OCI-LY7 (cell line): ENCODE results near the gene ACBD6. TPM values are rescaled to one million over a fixed set of nuclear protein-coding genes. Genes with fewer than 3 reads are reported as not detected.

Source experiments
- BruUV-seq: library from RNA; stranded (reverse); fragments of 400-500 nt; replicated peaks from 2 replicates; lab custom pipeline; 2021; lab: Mats Ljungman, UMichigan
- CTCF ChIA-PET: fragments of 300-600 bp; sonication (Branson Sonifier 250); formaldehyde crosslinking; loops from one replicate; lab custom pipeline; 2022; ENCODE audit warnings: antibody characterized with exemption; ENCODE audit not compliant: unreplicated experiment; lab: Charles Lee
- POLR2A ChIA-PET: fragments of 300-600 bp; sonication (Branson Sonifier 250); formaldehyde crosslinking; loops from one replicate; lab custom pipeline; 2022; ENCODE audit warnings: antibody characterized with exemption; lab: Charles Lee
- DNase-seq: peaks from one replicate; pipeline ENCODE4 v3.0.0-alpha.2; 2015; ENCODE audit warnings: low spot score
- H2AFZ ChIP-seq: fragments of 200-600 bp; sonication (generic), shearing (Covaris generic); 2 replicates; pipeline ENCODE4 v1.6.1; 2014; ENCODE audit warnings: mild to moderate bottlenecking, antibody characterized with exemption, low read length, moderate library complexity
- H3K27ac ChIP-seq: fragments of 200-600 bp; sonication (generic); 2 replicates; pipeline ENCODE4 v1.5.1; 2014; ENCODE audit warnings: mixed run types, low read depth, mild to moderate bottlenecking, moderate library complexity, low read length, inconsistent platforms; ENCODE audit not compliant: poor library complexity, severe bottlenecking
- H3K36me3 ChIP-seq: fragments of 200-600 bp; sonication (generic); 2 replicates; pipeline ENCODE4 v1.6.1; 2014; ENCODE audit warnings: mild to moderate bottlenecking, antibody characterized with exemption, low read length, moderate library complexity, mixed read lengths; ENCODE audit not compliant: insufficient read depth
- H3K4me1 ChIP-seq: fragments of 200-600 bp; sonication (generic); 2 replicates; pipeline ENCODE4 v1.5.1; 2014; ENCODE audit warnings: mild to moderate bottlenecking, low read length; ENCODE audit not compliant: insufficient read depth, poor library complexity, severe bottlenecking
- H3K4me2 ChIP-seq: fragments of 200-600 bp; sonication (generic); 2 replicates; pipeline ENCODE4 v1.6.1; 2014; ENCODE audit warnings: mild to moderate bottlenecking, low read length
- H3K4me3 ChIP-seq: fragments of 200-600 bp; sonication (generic); 2 replicates; pipeline ENCODE4 v1.5.1; 2014; ENCODE audit warnings: mild to moderate bottlenecking, low read depth, low read length; ENCODE audit not compliant: poor library complexity, severe bottlenecking
- H3K79me2 ChIP-seq: fragments of 200-600 bp; sonication (generic); 2 replicates; pipeline ENCODE4 v1.6.1; 2016; ENCODE audit warnings: low read depth, mild to moderate bottlenecking, low read length, moderate library complexity, mixed read lengths; ENCODE audit not compliant: insufficient read depth
- H3K9me2 ChIP-seq: fragments of 200-600 bp; sonication (generic); 2 replicates; pipeline ENCODE4 v1.6.1; 2016; ENCODE audit warnings: mild to moderate bottlenecking, low read length, mixed read lengths; ENCODE audit not compliant: insufficient read depth
- H3K9me3 ChIP-seq: fragments of 200-600 bp; sonication (generic); 2 replicates; pipeline ENCODE4 v1.6.1; 2014; ENCODE audit warnings: mild to moderate bottlenecking, mixed run types, low read length, mixed read lengths
- H4K20me1 ChIP-seq: fragments of 200-600 bp; sonication (generic); 2 replicates; pipeline ENCODE4 v1.6.1; 2014; ENCODE audit warnings: mild to moderate bottlenecking, antibody characterized with exemption, low read length, moderate library complexity, mixed read lengths; ENCODE audit not compliant: insufficient read depth
- CTCF ChIP-seq: fragments of 200-600 bp; sonication (generic); conservative IDR thresholded peaks from 2 replicates; pipeline ENCODE4 v1.5.1; 2014; ENCODE audit warnings: mild to moderate bottlenecking, antibody characterized with exemption, low read length, moderate library complexity, mixed read lengths
- EZH2phosphoT487 ChIP-seq: fragments of 200-600 bp; sonication (generic); IDR thresholded peaks from 2 replicates; pipeline ENCODE4 v1.6.1; 2018; ENCODE audit warnings: low read depth, borderline replicate concordance, mild to moderate bottlenecking, mixed run types, antibody characterized with exemption, low read length, moderate library complexity, mixed read lengths
- intact Hi-C: fragments of 100-400 bp; cut with micrococcal nuclease; formaldehyde crosslinking; loops from one replicate; pipeline ENCODE4 v1.10.0; 2022; ENCODE audit not compliant: unreplicated experiment
- total RNA-seq, 2 experiments: library from RNA; depleted of rRNA in 1 of 2; stranded (reverse); fragments of >200 nt in 1 of 2; shearing (Covaris generic) in 1 of 2; gene quantifications; 2 replicates each; pipeline ENCODE4 v1.2.3, GENCODE V29; 2014 to 2022

ACBD6 gene
- total RNA-seq, 2 experiments from 2014 or later: 61.2 to 78.4 TPM

GRCh38 chr1:180343921-180344769 is 158.2 kb downstream of the ACBD6 start:
- TF ChIP-seq EZH2phosphoT487: no peak
- no peak for TF ChIP-seq CTCF
- H3K9me2 ChIP-seq: no peaks in the 10 kb centered on the region
- CTCF ChIA-PET: no interaction called here
- intact Hi-C loops: no loop called here
- POLR2A ChIA-PET: interaction anchor here (0.8 to 0.9 kb wide), 2 partner anchors 17 to 19 kb away, joined by 3 to 4 read pairs; no protein-coding TSS in a partner anchor
- no peaks in the 10 kb centered on the region for H4K20me1 ChIP-seq
- no peaks in the 10 kb centered on the region for H3K9me3 ChIP-seq
- no peak overlapping the region for H2AFZ ChIP-seq
- no peak overlapping the region for H3K4me2 ChIP-seq
- H3K27ac ChIP-seq: no peak overlapping the region
- H3K4me3 ChIP-seq: no peak overlapping the region
- no peak for DNase-seq
- no peaks in the 10 kb centered on the region for H3K36me3 ChIP-seq
- no TSS peak for BruUV-seq
- H3K4me1 ChIP-seq: no peaks in the 10 kb centered on the region
- H3K79me2 ChIP-seq: no peaks in the 10 kb centered on the region

- Histone ChIP-seq H3K9me3 (no peaks in the 10 kb centered on the region), H3K79me2 (no peaks in the 10 kb centered on the region), H3K4me2 (no peak overlapping the region), H3K4me1 (no peaks in the 10 kb centered on the region), H2AFZ (no peak overlapping the region), H3K4me3 (no peak overlapping the region), H3K36me3 (no peaks in the 10 kb centered on the region), H3K9me2 (no peaks in the 10 kb centered on the region), H3K27ac (no peak overlapping the region), H4K20me1 (no peaks in the 10 kb centered on the region)
- ChIA-PET CTCF (no interaction called here), POLR2A (interaction anchor here (1.0 kb wide), 1 partner anchor 18 kb away, joined by 4 read pairs; no protein-coding TSS in a partner anchor)
- intact Hi-C loops: no loop called here
- DNase-seq: no peak
- TF ChIP-seq CTCF: no peak
- no peak for TF ChIP-seq EZH2phosphoT487
- BruUV-seq: no TSS peak
Observed at GRCh38 chr1:180327089-180327488, 175.3 kb downstream of the ACBD6 start.

GRCh38 chr1:180312926-180313325 is 189.5 kb downstream of the ACBD6 start:
- Histone ChIP-seq H3K79me2 (no peaks in the 10 kb centered on the region), H3K4me1 (no peaks in the 10 kb centered on the region), H4K20me1 (no peaks in the 10 kb centered on the region), H3K36me3 (peaks cover 12% of the 10 kb centered on the region; the same call in 1 of the 2 replicates), H2AFZ (no peak overlapping the region), H3K9me3 (no peaks in the 10 kb centered on the region), H3K9me2 (no peaks in the 10 kb centered on the region), H3K4me3 (no peak overlapping the region), H3K4me2 (no peak overlapping the region), H3K27ac (no peak overlapping the region)
- TF ChIP-seq CTCF: no peak
- no peak for TF ChIP-seq EZH2phosphoT487
- DNase-seq: no peak
- no TSS peak for BruUV-seq
- ChIA-PET POLR2A (interaction anchor here (1.0 to 1.1 kb wide), 2 partner anchors 15 to 295 kb away, joined by 3 read pairs; no protein-coding TSS in a partner anchor), CTCF (no interaction called here)
- intact Hi-C loops: no loop called here
